ENCODE data around the gene SSH3.

The SSH3 gene

DNA sequence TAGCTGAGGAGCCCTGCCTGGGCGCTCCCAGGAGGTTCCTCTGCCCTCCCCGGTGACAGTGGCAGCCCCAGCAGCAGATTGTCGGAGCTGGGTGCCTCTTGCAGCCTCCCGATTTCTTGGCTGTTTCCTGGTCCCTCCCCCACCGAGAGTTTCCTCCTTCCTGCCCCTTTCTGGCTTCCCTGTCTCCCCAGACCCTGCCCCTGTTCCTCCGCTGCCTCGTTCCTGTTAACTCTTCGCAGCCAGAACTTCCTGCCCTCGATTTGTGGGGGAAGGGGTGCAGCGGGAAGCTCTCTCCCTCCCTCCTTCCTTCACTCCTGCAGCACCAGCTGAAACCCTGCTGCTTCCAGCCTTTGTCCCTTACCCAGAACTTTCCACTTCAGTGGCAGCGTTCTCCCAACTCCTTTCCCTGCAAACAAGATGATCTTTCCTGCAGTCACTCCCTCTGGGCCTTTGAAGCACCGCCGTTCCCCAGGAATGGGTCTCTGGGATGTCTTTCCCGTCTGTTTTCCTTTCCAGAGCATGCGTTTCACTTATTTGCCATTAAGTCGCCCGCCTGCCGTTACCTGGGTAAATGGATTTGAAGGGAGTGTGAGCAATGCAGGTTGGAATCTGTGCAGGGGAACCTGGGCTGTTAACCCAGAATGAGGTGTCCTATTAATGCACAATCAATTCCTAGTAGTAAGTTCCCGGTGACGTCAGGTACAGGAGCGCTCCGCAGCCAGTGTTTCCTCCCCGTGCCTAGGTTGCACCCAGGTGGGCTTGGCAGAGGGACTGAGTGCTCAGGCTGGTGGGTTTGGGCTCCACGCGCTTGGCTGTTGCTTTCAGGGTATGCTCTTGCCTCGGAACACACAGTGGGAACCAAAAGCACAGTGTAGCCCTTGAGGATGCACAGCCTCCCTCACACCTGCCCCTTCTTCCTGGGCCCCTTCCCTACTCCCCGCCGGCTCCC, 32.8 kb upstream of the SSH3 start:
- TF ChIP-seq, protein P1, sequence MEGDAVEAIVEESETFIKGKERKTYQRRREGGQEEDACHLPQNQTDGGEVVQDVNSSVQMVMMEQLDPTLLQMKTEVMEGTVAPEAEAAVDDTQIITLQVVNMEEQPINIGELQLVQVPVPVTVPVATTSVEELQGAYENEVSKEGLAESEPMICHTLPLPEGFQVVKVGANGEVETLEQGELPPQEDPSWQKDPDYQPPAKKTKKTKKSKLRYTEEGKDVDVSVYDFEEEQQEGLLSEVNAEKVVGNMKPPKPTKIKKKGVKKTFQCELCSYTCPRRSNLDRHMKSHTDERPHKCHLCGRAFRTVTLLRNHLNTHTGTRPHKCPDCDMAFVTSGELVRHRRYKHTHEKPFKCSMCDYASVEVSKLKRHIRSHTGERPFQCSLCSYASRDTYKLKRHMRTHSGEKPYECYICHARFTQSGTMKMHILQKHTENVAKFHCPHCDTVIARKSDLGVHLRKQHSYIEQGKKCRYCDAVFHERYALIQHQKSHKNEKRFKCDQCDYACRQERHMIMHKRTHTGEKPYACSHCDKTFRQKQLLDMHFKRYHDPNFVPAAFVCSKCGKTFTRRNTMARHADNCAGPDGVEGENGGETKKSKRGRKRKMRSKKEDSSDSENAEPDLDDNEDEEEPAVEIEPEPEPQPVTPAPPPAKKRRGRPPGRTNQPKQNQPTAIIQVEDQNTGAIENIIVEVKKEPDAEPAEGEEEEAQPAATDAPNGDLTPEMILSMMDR (IDR thresholded peaks at IDR 0.05; ENCODE audit: insufficient read depth, low read length, poor library complexity, severe bottlenecking), result no peak
- DNase-seq (ENCODE audit: extremely low read depth, insufficient read length), result no peak
- Histone ChIP-seq H3K27me3 (replicated peaks; ENCODE audit: control insufficient read depth, insufficient read depth, low read length) (no peaks in the 10 kb centered on the region), H3K36me3 (ENCODE audit: control insufficient read depth, insufficient read depth, low read length) (peaks cover 16% of the 10 kb centered on the region), H3K4me3 (replicated peaks; ENCODE audit: low read depth, low read length) (peak overlapping the region; percentile 60)

DNA sequence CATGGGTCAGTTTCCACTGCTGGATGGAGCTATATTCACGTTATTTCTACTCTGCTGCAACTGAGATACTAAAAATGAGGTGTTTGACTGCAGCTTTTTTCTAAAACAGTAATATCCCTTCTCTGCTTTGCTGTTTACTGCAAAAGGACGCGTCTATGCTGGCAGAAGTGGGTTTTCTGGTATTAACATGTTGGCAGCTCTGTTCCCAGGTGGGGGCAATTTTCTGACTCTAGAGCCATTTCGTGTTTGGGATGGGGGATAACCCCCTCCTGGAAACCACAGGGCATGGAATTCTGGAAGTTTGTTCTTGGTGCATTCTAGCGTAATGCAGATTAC, 32.2 kb upstream of the SSH3 start:
- TF ChIP-seq, protein P1 (IDR thresholded peaks at IDR 0.05; ENCODE audit: insufficient read depth, low read length, poor library complexity, severe bottlenecking), result no peak
- peak overlapping the region; percentile 60 for H3K4me3 ChIP-seq (replicated peaks; ENCODE audit: low read depth, low read length)

DNA sequence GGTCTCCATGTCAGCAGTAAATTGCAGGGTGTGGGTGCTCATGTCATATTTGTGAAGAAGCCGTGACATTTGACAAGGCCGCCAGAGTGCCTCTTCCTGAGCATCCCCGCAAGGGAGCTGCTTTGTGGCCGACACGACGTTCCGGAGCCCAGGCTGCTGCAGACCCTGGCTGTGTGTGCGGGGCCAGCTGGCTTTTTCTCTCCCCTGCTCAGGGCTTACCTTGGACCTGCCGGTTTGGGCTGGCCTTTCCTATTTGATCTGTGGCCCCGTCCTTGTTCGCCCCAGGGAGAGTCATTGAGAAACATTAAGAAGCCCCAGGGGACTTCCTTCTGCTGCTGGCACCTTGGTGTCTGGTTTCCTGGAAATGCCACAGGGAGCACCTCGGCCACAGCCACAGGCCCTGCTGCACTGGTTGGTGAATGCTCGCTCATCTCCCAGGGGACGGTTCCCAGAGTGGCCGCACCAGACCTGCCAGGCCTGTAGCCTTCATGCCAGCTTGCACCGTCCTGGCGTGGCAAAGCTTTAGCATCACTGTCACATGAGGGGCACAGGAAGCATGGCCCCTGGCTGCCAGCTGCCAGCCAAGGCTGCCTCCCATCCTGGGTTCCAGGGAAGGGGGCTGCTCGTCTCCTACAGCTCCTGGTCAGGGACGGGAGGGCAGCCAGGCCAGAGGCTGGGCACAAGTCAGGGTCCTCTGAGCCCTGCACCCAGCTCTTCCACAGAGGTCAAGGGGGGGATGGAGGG, 31.6 kb upstream of the SSH3 start:
- no peak for DNase-seq (ENCODE audit: extremely low read depth, insufficient read length)
- TF ChIP-seq, protein P1 (IDR thresholded peaks at IDR 0.05; ENCODE audit: insufficient read depth, low read length, poor library complexity, severe bottlenecking), result no peak
- Histone ChIP-seq H3K4me3 (replicated peaks; ENCODE audit: low read depth, low read length) (peak overlapping the region; percentile 60), H3K27me3 (replicated peaks; ENCODE audit: control insufficient read depth, insufficient read depth, low read length) (no peaks in the 10 kb centered on the region), H3K36me3 (ENCODE audit: control insufficient read depth, insufficient read depth, low read length) (peaks cover 16% of the 10 kb centered on the region)

More for the DNA sequence above, 32.2 kb upstream of the SSH3 start:
- no peaks in the 10 kb centered on the region for H3K27me3 ChIP-seq (replicated peaks; ENCODE audit: control insufficient read depth, insufficient read depth, low read length)
- no peak for DNase-seq (ENCODE audit: extremely low read depth, insufficient read length)
- H3K36me3 ChIP-seq (ENCODE audit: control insufficient read depth, insufficient read depth, low read length), result peaks cover 16% of the 10 kb centered on the region

DNA sequence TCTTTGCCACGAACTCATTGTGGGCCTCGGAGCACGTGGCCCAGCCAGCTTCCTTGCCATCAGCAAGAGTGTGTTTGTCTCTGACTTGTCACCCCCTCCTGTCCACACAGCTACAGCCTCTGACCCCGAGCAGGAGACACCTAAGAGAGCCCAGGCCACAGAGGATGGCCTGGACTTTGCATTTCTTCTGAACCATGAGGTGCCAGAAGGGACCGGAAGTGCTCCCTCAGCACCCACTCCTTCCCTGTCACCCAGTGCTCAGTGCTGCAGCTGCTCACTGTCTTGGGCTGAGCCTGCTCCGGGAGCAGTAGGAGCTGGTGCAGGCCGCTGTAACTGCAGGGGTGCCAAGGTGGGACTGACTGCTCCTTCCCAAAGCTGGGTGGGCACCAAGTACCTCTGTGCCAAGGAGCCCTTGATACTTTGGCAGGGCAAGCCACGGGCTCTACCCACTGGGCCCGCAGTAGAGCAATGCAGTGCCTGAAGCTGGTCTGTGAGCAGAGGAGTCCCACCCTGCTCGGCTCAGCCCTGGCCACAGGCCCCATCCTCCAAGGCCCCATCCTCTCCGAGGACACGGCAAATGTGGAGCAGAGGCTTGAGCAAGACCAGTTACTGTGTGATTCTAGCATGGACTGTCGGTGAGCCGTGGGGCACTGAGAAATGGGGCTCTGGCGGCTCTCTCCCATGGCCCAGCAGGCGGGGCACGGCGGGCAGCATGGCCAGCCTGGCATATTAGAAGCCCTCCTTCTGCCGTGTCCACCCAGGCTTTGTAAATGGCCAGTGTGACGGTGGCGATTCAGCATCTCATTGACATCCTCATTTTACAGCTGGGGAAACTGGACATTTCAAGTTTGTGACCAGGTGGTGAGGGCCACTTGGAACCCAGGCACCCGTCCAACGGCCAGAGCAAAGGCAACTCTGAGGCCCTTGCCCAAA, 30.7 kb upstream of the SSH3 start:
- Histone ChIP-seq H3K36me3 (ENCODE audit: control insufficient read depth, insufficient read depth, low read length) (peaks cover 16% of the 10 kb centered on the region), H3K4me3 (replicated peaks; ENCODE audit: low read depth, low read length) (peak overlapping the region; percentile 32), H3K27me3 (replicated peaks; ENCODE audit: control insufficient read depth, insufficient read depth, low read length) (no peaks in the 10 kb centered on the region)
- DNase-seq (ENCODE audit: extremely low read depth, insufficient read length), result no peak
- TF ChIP-seq, protein P1 (IDR thresholded peaks at IDR 0.05; ENCODE audit: insufficient read depth, low read length, poor library complexity, severe bottlenecking), result no peak

DNA sequence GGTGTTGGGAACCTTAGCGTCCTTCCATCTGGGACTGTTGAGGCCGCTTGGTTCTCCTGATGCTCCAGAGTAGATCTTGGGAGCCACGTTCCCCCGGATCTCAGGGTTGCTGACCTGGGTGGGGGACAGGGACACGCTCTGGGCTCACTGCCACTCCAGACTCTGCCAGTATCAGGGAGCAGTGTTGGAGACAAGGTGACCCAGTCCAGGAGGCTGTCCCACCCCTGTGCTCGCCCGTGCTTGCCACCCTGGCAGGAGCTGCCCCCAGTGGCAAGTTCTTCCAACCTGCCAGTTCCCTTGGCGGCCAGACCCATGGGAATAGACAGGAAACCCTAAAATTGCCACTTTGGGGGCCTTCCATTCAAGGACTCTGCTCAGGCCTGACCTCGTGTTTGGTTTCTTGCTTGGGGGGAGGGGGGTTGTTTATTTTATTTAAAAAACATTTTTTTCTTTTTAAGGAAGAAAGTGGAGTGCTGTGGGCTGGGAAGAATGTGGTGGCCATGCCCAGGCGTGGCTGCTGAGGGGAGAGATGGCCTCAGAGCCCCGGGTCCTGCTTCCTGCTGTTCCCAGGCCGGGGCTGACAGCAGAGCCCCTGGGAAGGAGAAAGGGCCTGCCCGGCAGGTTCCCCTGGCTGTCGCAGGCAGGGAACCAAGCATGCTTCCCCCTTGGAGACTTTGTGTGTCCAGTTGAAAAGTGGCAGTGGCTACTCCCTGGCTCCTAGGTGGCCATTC, 29.9 kb upstream of the SSH3 start:
- H3K36me3 ChIP-seq (ENCODE audit: control insufficient read depth, insufficient read depth, low read length), result peaks cover 21% of the 10 kb centered on the region

More for the DNA sequence above, 29.9 kb upstream of the SSH3 start:
- Histone ChIP-seq H3K4me3 (replicated peaks; ENCODE audit: low read depth, low read length) (peak overlapping the region; percentile 32), H3K27me3 (replicated peaks; ENCODE audit: control insufficient read depth, insufficient read depth, low read length) (no peaks in the 10 kb centered on the region)
- no peak for DNase-seq (ENCODE audit: extremely low read depth, insufficient read length)
- TF ChIP-seq, protein P1 (IDR thresholded peaks at IDR 0.05; ENCODE audit: insufficient read depth, low read length, poor library complexity, severe bottlenecking), result peak; percentile 6
